GM19193 (cell line): Measurements from ENCODE around the gene DLG3.

ENCODE experiments used
- POLR2A ChIP-seq: IDR thresholded peaks from 4 replicates; pipeline ENCODE4 v1.6.1; 2011; ENCODE audit not compliant: insufficient read depth, insufficient read length; ENCODE audit errors: extremely low read depth

The DLG3 gene

GRCh38 chrX:70525733-70526132 lies 81.1 kb downstream of the DLG3 start:
- no peak for TF ChIP-seq POLR2A

- TF ChIP-seq POLR2A = no peak
These were observed 82.4 kb downstream of the DLG3 start for GRCh38 chrX:70527053-70527452.

- TF ChIP-seq POLR2A = no peak
These were observed 83.1 kb downstream of the DLG3 start for GRCh38 chrX:70527610-70528345.

- TF ChIP-seq POLR2A = no peak
These were observed 90.6 kb downstream of the DLG3 start for GRCh38 chrX:70535198-70535597.

GRCh38 chrX:70549429-70549828 lies 104.8 kb downstream of the DLG3 start:
- no peak for TF ChIP-seq POLR2A

- no peak for TF ChIP-seq POLR2A
These were observed 107.6 kb downstream of the DLG3 start for GRCh38 chrX:70552130-70552704.

- no peak for TF ChIP-seq POLR2A
These were observed 108.9 kb downstream of the DLG3 start for GRCh38 chrX:70553516-70553915.

- TF ChIP-seq POLR2A = no peak
These were observed 109.4 kb downstream of the DLG3 start for GRCh38 chrX:70554081-70554480.

- TF ChIP-seq POLR2A = no peak
These were observed 109.9 kb downstream of the DLG3 start for GRCh38 chrX:70554523-70554922.

GRCh38 chrX:70554948-70555347 lies 110.3 kb downstream of the DLG3 start:
- no peak for TF ChIP-seq POLR2A
